ENCODE results near the gene HEMK1.
A peak's percentile ranks its signal among the peaks of the same experiment; 100 is the strongest.

The HEMK1 gene

GRCh38 chr3:50602595-50603191, 33.4 kb downstream of the HEMK1 start:
- H3K27ac Mint-ChIP-seq, result peak overlapping the region; percentile 100
- H3K9me3 Mint-ChIP-seq, result no peaks in the 10 kb centered on the region
- H3K27me3 Mint-ChIP-seq (ENCODE audit: low read depth), result peaks cover 5% of the 10 kb centered on the region
- peaks cover 48% of the 10 kb centered on the region for H3K4me1 Mint-ChIP-seq
- no peak for TF ChIP-seq CTCF (IDR thresholded peaks at IDR 0.05; ENCODE audit: unreplicated experiment in 3 of 3)
- H3K4me3 Mint-ChIP-seq, result peak overlapping the region in 2 of 3 experiments; percentile 7 to 8
- peaks cover 10% of the 10 kb centered on the region for H3K36me3 Mint-ChIP-seq (ENCODE audit: low read depth)

GRCh38 chr3:50603261-50604109, 34.2 kb downstream of the HEMK1 start:
- peak overlapping the region; percentile 100 for H3K27ac Mint-ChIP-seq

GRCh38 chr3:50604110-50604621, 34.8 kb downstream of the HEMK1 start:
- peaks cover 10% of the 10 kb centered on the region for H3K36me3 Mint-ChIP-seq (ENCODE audit: low read depth)
- peaks cover 5% of the 10 kb centered on the region for H3K27me3 Mint-ChIP-seq (ENCODE audit: low read depth)
- TF ChIP-seq CTCF (IDR thresholded peaks at IDR 0.05; ENCODE audit: unreplicated experiment in 3 of 3), result no peak
- peaks cover 43% of the 10 kb centered on the region for H3K4me1 Mint-ChIP-seq
- no peaks in the 10 kb centered on the region for H3K9me3 Mint-ChIP-seq
- no peak overlapping the region for H3K4me3 Mint-ChIP-seq
- peak overlapping the region; percentile 100 for H3K27ac Mint-ChIP-seq

More at GRCh38 chr3:50603261-50604109, 34.2 kb downstream of the HEMK1 start:
- Mint-ChIP-seq H3K27me3 (ENCODE audit: low read depth) (peaks cover 5% of the 10 kb centered on the region), H3K36me3 (ENCODE audit: low read depth) (peaks cover 10% of the 10 kb centered on the region), H3K9me3 (no peaks in the 10 kb centered on the region), H3K4me1 (peaks cover 41% of the 10 kb centered on the region), H3K4me3 (no peak overlapping the region)
- no peak for TF ChIP-seq CTCF (IDR thresholded peaks at IDR 0.05; ENCODE audit: unreplicated experiment in 3 of 3)

GRCh38 chr3:50604628-50605588, 35.6 kb downstream of the HEMK1 start:
- Mint-ChIP-seq H3K27ac (peak overlapping the region; percentile 31 to 100 (median 77)), H3K36me3 (ENCODE audit: low read depth) (peaks cover 10% of the 10 kb centered on the region), H3K27me3 (ENCODE audit: low read depth) (peaks cover 2% of the 10 kb centered on the region), H3K9me3 (no peaks in the 10 kb centered on the region), H3K4me1 (peaks cover 43% of the 10 kb centered on the region), H3K4me3 (no peak overlapping the region)
- TF ChIP-seq CTCF (IDR thresholded peaks at IDR 0.05; ENCODE audit: unreplicated experiment in 3 of 3), result no peak

- Mint-ChIP-seq H3K4me3 (no peak overlapping the region), H3K27me3 (ENCODE audit: low read depth) (no peaks in the 10 kb centered on the region), H3K9me3 (no peaks in the 10 kb centered on the region), H3K4me1 (peaks cover 41% of the 10 kb centered on the region), H3K36me3 (ENCODE audit: low read depth) (peaks cover 10% of the 10 kb centered on the region), H3K27ac (peak overlapping the region; percentile 12 to 77 (median 35))
- TF ChIP-seq CTCF (IDR thresholded peaks at IDR 0.05; ENCODE audit: unreplicated experiment in 3 of 3), result no peak
These were observed 36.6 kb downstream of the HEMK1 start for GRCh38 chr3:50605901-50606326.
